ENCODE results near the gene HSPA1B.

DNA sequence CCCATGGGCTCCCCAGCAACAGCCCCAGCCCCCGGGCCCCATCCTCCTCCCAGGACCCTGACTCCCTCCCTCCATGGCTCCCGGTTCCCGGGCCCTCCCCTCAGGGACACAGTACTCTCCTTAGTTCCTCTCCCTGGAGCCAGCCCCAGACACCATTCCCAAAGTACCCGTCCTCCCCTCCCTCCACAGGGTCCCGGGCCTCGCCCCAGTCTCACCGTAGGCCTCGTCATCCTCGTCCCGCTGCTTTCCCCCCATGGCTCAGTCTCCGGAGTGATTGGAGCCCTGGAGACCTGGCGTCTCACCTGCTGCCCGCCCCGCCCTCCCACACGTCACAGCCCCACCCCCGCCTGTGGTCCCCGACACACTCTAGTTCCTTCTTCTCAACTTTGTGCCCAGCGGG, 51.2 kb downstream of the HSPA1B start, which contains the start of gene SLC44A4:
- TF ChIP-seq, protein P1, sequence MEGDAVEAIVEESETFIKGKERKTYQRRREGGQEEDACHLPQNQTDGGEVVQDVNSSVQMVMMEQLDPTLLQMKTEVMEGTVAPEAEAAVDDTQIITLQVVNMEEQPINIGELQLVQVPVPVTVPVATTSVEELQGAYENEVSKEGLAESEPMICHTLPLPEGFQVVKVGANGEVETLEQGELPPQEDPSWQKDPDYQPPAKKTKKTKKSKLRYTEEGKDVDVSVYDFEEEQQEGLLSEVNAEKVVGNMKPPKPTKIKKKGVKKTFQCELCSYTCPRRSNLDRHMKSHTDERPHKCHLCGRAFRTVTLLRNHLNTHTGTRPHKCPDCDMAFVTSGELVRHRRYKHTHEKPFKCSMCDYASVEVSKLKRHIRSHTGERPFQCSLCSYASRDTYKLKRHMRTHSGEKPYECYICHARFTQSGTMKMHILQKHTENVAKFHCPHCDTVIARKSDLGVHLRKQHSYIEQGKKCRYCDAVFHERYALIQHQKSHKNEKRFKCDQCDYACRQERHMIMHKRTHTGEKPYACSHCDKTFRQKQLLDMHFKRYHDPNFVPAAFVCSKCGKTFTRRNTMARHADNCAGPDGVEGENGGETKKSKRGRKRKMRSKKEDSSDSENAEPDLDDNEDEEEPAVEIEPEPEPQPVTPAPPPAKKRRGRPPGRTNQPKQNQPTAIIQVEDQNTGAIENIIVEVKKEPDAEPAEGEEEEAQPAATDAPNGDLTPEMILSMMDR (IDR thresholded peaks at IDR 0.05; ENCODE audit: insufficient read depth, low read length), result no peak
- TF ChIP-seq, protein P2, sequence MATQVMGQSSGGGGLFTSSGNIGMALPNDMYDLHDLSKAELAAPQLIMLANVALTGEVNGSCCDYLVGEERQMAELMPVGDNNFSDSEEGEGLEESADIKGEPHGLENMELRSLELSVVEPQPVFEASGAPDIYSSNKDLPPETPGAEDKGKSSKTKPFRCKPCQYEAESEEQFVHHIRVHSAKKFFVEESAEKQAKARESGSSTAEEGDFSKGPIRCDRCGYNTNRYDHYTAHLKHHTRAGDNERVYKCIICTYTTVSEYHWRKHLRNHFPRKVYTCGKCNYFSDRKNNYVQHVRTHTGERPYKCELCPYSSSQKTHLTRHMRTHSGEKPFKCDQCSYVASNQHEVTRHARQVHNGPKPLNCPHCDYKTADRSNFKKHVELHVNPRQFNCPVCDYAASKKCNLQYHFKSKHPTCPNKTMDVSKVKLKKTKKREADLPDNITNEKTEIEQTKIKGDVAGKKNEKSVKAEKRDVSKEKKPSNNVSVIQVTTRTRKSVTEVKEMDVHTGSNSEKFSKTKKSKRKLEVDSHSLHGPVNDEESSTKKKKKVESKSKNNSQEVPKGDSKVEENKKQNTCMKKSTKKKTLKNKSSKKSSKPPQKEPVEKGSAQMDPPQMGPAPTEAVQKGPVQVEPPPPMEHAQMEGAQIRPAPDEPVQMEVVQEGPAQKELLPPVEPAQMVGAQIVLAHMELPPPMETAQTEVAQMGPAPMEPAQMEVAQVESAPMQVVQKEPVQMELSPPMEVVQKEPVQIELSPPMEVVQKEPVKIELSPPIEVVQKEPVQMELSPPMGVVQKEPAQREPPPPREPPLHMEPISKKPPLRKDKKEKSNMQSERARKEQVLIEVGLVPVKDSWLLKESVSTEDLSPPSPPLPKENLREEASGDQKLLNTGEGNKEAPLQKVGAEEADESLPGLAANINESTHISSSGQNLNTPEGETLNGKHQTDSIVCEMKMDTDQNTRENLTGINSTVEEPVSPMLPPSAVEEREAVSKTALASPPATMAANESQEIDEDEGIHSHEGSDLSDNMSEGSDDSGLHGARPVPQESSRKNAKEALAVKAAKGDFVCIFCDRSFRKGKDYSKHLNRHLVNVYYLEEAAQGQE (IDR thresholded peaks at IDR 0.05; ENCODE audit: insufficient replicate concordance, low read depth), result no peak
